SK-N-MC (cell line): ENCODE data around the gene TMEM158.

Experiments
- EZH2 ChIP-seq: fragments of 200-600 bp; sonication (generic); IDR thresholded peaks from one replicate; pipeline ENCODE4 v1.6.1; 2017; ENCODE audit warnings: antibody characterized with exemption
- POLR2AphosphoS5 ChIP-seq: IDR thresholded peaks from 2 replicates; pipeline ENCODE4 v1.6.1; 2012; ENCODE audit warnings: mild to moderate bottlenecking, low read depth, low read length, borderline replicate concordance

DNA sequence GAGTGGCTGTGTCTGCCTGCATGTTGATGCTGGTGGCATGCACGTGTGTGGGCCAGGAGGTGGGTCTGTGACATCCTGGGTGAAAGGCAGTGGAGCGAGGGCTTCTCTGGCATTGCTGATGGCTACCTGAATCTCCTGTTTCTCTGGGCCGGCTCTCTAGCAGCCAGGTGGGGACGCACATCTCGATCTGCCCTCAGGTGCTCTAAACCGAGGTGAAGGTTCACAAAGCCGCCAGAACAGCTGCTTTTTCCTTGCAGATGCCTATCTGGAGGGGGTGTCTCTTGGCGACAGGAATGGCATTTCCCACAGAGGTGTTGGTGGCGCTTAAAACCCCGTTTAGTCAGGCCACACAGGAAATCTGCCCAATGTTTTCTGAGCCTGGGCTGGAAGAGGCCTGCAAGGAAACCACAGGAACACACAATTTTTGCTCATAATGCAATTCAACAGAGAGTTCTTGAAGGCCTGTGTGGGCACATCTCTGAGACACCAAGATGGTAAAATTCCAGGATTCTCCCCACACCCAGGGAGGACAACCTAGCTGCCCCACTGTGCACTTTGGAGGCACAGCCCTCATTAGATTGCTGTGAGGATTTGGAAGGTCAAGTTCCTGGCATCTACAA is 11.9 kb downstream of the TMEM158 start:
- no peak for TF ChIP-seq POLR2AphosphoS5
- no peak for TF ChIP-seq EZH2
